Measurements from ENCODE around the gene NRN1L.

Gene NRN1L

GRCh38 chr16:67922221-67922620 is 37.5 kb downstream of the NRN1L start:
- peak; percentile 27 for DNase-seq

- DNase-seq = peak; percentile 99
Measured at GRCh38 chr16:67922740-67923139, 38.1 kb downstream of the NRN1L start.

GRCh38 chr16:67923414-67924116 is 38.9 kb downstream of the NRN1L start:
- DNase-seq = peak; percentile 89

GRCh38 chr16:67924140-67924906 is 39.6 kb downstream of the NRN1L start:
- DNase-seq = no peak

GRCh38 chr16:67926181-67926750 is 41.6 kb downstream of the NRN1L start:
- peak; percentile 97 for DNase-seq

- peak; percentile 26 for DNase-seq
Measured at GRCh38 chr16:67927131-67927941, 42.7 kb downstream of the NRN1L start.

GRCh38 chr16:67928147-67928546 is 43.5 kb downstream of the NRN1L start:
- no peak for DNase-seq

GRCh38 chr16:67928561-67929364 is 44.1 kb downstream of the NRN1L start:
- DNase-seq = peak; percentile 73

GRCh38 chr16:67930191-67930590 is 45.5 kb downstream of the NRN1L start:
- DNase-seq = no peak

- DNase-seq = no peak
Measured at GRCh38 chr16:67930678-67931211, 46.1 kb downstream of the NRN1L start.

GRCh38 chr16:67931712-67932461 is 47.2 kb downstream of the NRN1L start, which contains the start of gene CTRL:
TSS of gene CTRL (minus strand) at chr16:67931862. CDS start at chr16:67931852, 10 bp downstream.
- DNase-seq = no peak

GRCh38 chr16:67932462-67932840 is 47.8 kb downstream of the NRN1L start:
- DNase-seq = no peak

- DNase-seq = no peak
Measured at GRCh38 chr16:67933805-67934204, 49.1 kb downstream of the NRN1L start.

GRCh38 chr16:67934306-67935100 is 49.8 kb downstream of the NRN1L start:
- DNase-seq = peak; percentile 31

- peak; percentile 33 for DNase-seq
Measured at GRCh38 chr16:67935101-67935401, 50.4 kb downstream of the NRN1L start.

- DNase-seq = peak; percentile 97
Measured at GRCh38 chr16:67935402-67936123, 50.9 kb downstream of the NRN1L start.
